Measurements from ENCODE around the gene NR2C2AP. TPM values are rescaled to one million over a fixed set of nuclear protein-coding genes. Genes with fewer than 3 reads are reported as not detected.

The NR2C2AP gene
- total and polyA plus RNA-seq, 2 of the 4 experiments (the other 2 are of a cell fraction), result 5.4 to 9.0 TPM

DNA sequence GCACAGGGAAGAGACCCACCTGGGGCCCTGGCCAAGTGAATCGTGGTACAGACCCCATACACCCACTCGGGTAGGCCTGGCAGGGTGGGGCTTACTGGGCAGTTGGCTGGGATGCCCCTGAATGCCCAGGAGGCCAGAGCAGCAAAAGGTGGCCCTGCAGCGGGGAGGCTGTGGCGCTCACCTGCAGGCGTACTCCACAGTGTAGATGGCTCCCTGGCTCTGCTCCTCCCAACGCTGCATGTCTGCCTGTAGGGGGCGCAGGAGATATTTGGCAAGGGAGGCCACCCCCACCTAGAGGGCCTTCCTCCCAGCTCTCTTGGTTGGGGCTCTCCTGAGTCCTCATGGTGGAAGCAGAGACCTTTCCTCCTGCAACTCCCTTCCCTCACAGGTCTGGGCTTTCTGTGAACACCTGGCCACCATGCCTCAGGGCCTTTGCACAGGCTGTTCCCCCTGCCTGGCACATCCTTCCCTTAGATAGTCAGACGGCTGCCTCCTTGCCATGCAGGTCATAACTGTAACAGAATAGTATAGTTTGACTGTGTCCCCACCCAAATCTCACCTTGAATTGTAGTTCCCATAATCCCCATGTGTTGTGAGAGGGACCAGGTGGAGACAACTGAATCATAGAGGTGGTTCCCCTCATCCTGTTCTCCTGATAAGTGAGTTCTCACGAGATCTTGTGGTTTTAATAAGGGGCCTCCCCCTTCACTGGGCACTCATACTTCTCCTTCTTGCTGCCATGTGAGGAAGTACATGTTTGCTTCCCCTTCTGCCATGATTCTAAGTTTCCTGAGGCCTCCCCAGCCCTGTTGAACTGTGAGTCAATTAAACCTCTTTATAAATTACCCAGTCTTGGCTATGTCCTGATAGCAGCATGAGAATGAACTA, 17.1 kb downstream of the NR2C2AP start (continued):
- TF ChIP-seq SMC3 (IDR thresholded peaks at IDR 0.05; ENCODE audit: low read depth, low read length), result peak; percentile 15; the same call in 1 of the 2 replicates

DNA sequence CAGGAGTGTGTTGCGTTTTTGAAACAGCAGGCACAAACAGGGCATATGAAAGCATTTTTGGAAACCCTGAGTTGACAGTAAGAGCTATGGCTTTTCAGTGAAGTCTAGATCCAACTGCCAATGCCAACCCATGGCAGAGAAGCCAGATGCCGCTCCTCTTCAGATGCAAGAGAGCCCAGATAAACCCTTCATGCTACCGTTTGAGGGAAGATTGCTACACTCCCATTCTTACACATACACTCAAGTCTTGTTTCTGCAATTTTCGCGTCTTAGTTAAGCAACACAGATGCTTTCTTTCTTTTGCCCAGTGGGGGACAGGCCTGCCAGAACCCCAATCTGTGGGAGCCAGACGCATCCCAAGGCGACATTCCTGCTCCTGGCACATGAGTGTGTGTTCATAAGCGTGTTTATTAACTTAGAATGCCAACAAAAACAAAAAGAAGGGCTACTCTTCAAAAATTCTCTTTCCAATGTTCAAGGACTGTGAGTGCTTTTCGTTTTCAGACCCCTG, 21.7 kb downstream of the NR2C2AP start:
- DNase-seq (no peak), ATAC-seq (ENCODE audit: low read depth) (no peak)
- peaks cover 0 to 13% of the 10 kb centered on the region in 2 experiments; a peak in 2 of 4 replicates for H3K79me1 ChIP-seq (ENCODE audit: low read depth in 1 of 2, low read length in 2 of 2)
- no peak overlapping the region for H2BK5ac ChIP-seq (ENCODE audit: low read depth, low read length, poor library complexity, severe bottlenecking)
- H4K20me1 ChIP-seq (ENCODE audit: insufficient read depth, low read length), result no peaks in the 10 kb centered on the region; the same call in 1 of the 2 replicates
- no peaks in the 10 kb centered on the region for H3K27me3 ChIP-seq (ENCODE audit: control insufficient read depth, insufficient read depth, low read length)
- no peak overlapping the region for H2AK9ac ChIP-seq (replicated peaks; ENCODE audit: low read depth, low read length, poor library complexity)
- ChIA-PET POLR2A (ENCODE audit: unreplicated experiment) (no interaction called here), CTCF (no interaction called here)
- no peak overlapping the region for H3K4ac ChIP-seq (ENCODE audit: low read depth, low read length)
- no peak overlapping the region for H3K4me3 ChIP-seq (ENCODE audit: insufficient read depth, low read depth, low read length)
- no CpG with 5 or more reads among the region's 9 CpGs for WGBS, 2 experiments (ENCODE audit: extremely low coverage in 2 of 2, insufficient read length in 1 of 2)
- H2BK120ac ChIP-seq (ENCODE audit: low read depth, low read length), result no peak overlapping the region
- H2BK20ac ChIP-seq (ENCODE audit: low read depth, low read length), result no peak overlapping the region
- BruUV-seq (replicated peaks), result no TSS peak
- H3K23ac ChIP-seq (ENCODE audit: low read depth, low read length), result no peak overlapping the region
- no peak overlapping the region for H3K9ac ChIP-seq (ENCODE audit: low read depth, low read length)
- no peak overlapping the region for H2AK5ac ChIP-seq (ENCODE audit: low read depth, low read length)
- no peaks in the 10 kb centered on the region for H3K9me1 ChIP-seq (ENCODE audit: insufficient read depth, low read length)
- no peak overlapping the region for H2AFZ ChIP-seq (replicated peaks; ENCODE audit: low read length, poor library complexity)
- H4K8ac ChIP-seq (ENCODE audit: low read depth in 2 of 2, low read length in 2 of 2), result no peak overlapping the region
- peaks cover 37% of the 10 kb centered on the region for H3K36me3 ChIP-seq (ENCODE audit: control insufficient read depth, insufficient read depth, low read length)
- H3K27ac ChIP-seq (ENCODE audit: insufficient read depth, low read length), result no peak overlapping the region
- H4K5ac ChIP-seq (ENCODE audit: low read depth, low read length), result no peak overlapping the region
- H3K4me2 ChIP-seq (ENCODE audit: low read depth, low read length), result no peak overlapping the region
- H3K14ac ChIP-seq (replicated peaks; ENCODE audit: low read depth, low read length), result no peak overlapping the region
- no peak overlapping the region for H3K18ac ChIP-seq (ENCODE audit: low read depth, low read length)
- dilution Hi-C loops (cut with HindIII; ENCODE audit: low sequenced_read_pairs, unreplicated experiment), result no loop called here
- intact Hi-C loops (cut with micrococcal nuclease), result no loop called here
- TF ChIP-seq POLR2A (IDR thresholded peaks at IDR 0.05; ENCODE audit: low read depth, low read length) (no peak), FOS (IDR thresholded peaks at IDR 0.05; ENCODE audit: low read depth, low read length) (no peak), BHLHE40 (IDR thresholded peaks at IDR 0.05; ENCODE audit: low read depth, low read length) (no peak)
- TF ChIP-seq, protein P1, sequence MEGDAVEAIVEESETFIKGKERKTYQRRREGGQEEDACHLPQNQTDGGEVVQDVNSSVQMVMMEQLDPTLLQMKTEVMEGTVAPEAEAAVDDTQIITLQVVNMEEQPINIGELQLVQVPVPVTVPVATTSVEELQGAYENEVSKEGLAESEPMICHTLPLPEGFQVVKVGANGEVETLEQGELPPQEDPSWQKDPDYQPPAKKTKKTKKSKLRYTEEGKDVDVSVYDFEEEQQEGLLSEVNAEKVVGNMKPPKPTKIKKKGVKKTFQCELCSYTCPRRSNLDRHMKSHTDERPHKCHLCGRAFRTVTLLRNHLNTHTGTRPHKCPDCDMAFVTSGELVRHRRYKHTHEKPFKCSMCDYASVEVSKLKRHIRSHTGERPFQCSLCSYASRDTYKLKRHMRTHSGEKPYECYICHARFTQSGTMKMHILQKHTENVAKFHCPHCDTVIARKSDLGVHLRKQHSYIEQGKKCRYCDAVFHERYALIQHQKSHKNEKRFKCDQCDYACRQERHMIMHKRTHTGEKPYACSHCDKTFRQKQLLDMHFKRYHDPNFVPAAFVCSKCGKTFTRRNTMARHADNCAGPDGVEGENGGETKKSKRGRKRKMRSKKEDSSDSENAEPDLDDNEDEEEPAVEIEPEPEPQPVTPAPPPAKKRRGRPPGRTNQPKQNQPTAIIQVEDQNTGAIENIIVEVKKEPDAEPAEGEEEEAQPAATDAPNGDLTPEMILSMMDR (conservative IDR thresholded peaks at IDR 0.05; ENCODE audit: low read depth, low read length), result no peak
- no peak overlapping the region for H2BK15ac ChIP-seq (ENCODE audit: low read depth, low read length)
- H3K4me1 ChIP-seq (ENCODE audit: control insufficient read depth, insufficient read depth, low read length), result no peaks in the 10 kb centered on the region
- in situ Hi-C loops (cut with MboI; ENCODE audit: low sequenced_read_pairs), result no loop called here
- no peak overlapping the region for H4K91ac ChIP-seq (ENCODE audit: insufficient read depth, low read depth, low read length)
- peaks cover 3% of the 10 kb centered on the region; the same call in 1 of the 2 replicates for H3K9me3 ChIP-seq (ENCODE audit: control insufficient read depth, insufficient read depth, low read length)
- no peak overlapping the region for H3K56ac ChIP-seq (ENCODE audit: extremely low read depth, insufficient read depth, low read length)

Measured in IMR-90 (cell line).